Vagina (tissue), 2 donors: Measurements from ENCODE around the gene VPREB3.

ENCODE experiments used
- CTCF ChIP-seq, 3 experiments: fragments of 450-650 bp in 2 of 3; fragments of 200-600 bp in 1 of 3; sonication (generic) in 1 of 3; IDR thresholded peaks; one replicate each; pipeline ENCODE4 v1.5.1; 2017 to 2019; ENCODE audit warnings: antibody characterized with exemption in 3 of 3, mild to moderate bottlenecking in 2 of 3, moderate library complexity in 2 of 3
- POLR2A ChIP-seq, 2 donors: fragments of 450-650 bp; IDR thresholded peaks; one replicate each; pipeline ENCODE4 v1.6.1; 2017; ENCODE audit warnings: antibody characterized with exemption in 2 of 2, mild to moderate bottlenecking in 2 of 2, moderate library complexity in 2 of 2
- POLR2AphosphoS5 ChIP-seq, 2 donors: sonication (generic); formaldehyde crosslinking; IDR thresholded peaks; one replicate each; pipeline ENCODE4 v1.9.0; 2017; ENCODE audit warnings: antibody characterized with exemption in 2 of 2, mild to moderate bottlenecking in 2 of 2, low read depth in 1 of 2; ENCODE audit not compliant: insufficient read depth in 1 of 2

GRCh38 chr22:23744001-23744400 lies 10.2 kb downstream of the VPREB3 start:
- TF ChIP-seq POLR2A (IDR thresholded peaks at IDR 0.05) (no peak), CTCF (IDR thresholded peaks at IDR 0.05) (no peak), POLR2AphosphoS5 (IDR thresholded peaks at IDR 0.05; ENCODE audit: insufficient read depth in 1 of 2, low read depth in 1 of 2) (no peak)
